Measurements from ENCODE around the gene PPP6R2. TPM values are rescaled to one million over a fixed set of nuclear protein-coding genes. Genes with fewer than 3 reads are reported as not detected.

PPP6R2 gene
- total and polyA plus RNA-seq, 2 donors (not counting 3 experiments of a cell fraction or from before 2014, with no cell fraction given) = 38.6 to 54.6 TPM

- peak overlapping the region; percentile 76 for H3K4me2 ChIP-seq (ENCODE audit: insufficient read depth, low read length)
- CTCF ChIA-PET = interaction anchor here (0.9 to 3.6 kb wide), 5 partner anchors 12 to 36 kb away, joined by 4 to 26 read pairs (median 14); no protein-coding TSS in a partner anchor
- no peaks in the 10 kb centered on the region for H3K27me3 ChIP-seq (ENCODE audit: control insufficient read depth in 2 of 2, insufficient read depth in 2 of 2, low read length in 2 of 2)
- BruUV-seq (replicated peaks) = TSS peak; percentile 90
- intact Hi-C loops (cut with micrococcal nuclease) (loop anchor here (1.0 to 5.0 kb wide), 3 partner anchors 13 to 36 kb away; partner anchors contain the start of genes MAPK11 and PPP6R2), dilution Hi-C loops (cut with MboI; ENCODE audit: extremely low pct_ligation_motif_present, low sequenced_read_pairs) (no loop called here)
- TF ChIP-seq EZH2 (IDR thresholded peaks at IDR 0.05; ENCODE audit: borderline replicate concordance, low read depth, low read length, severe bottlenecking) (no peak), POLR2AphosphoS5 (IDR thresholded peaks at IDR 0.05; ENCODE audit: insufficient read depth, low read depth, low read length) (peak; percentile 63), MYC (IDR thresholded peaks at IDR 0.05; ENCODE audit: low read depth, low read length) (no peak), MAX (IDR thresholded peaks at IDR 0.05; ENCODE audit: insufficient read depth, insufficient read length) (no peak), JUN (IDR thresholded peaks at IDR 0.05; ENCODE audit: borderline replicate concordance, insufficient read depth, insufficient read length, low read depth) (peak; percentile 20), CTCF (IDR thresholded peaks at IDR 0.05; ENCODE audit: extremely low read depth in 1 of 2, insufficient read depth in 1 of 2, low read depth in 1 of 2, low read length in 2 of 2) (no peak), FOS (IDR thresholded peaks at IDR 0.05; ENCODE audit: borderline replicate concordance, insufficient read depth, low read length) (no peak), POLR2A (IDR thresholded peaks at IDR 0.05; ENCODE audit: low read depth, low read length) (peak; percentile 53)
- H3K4me1 ChIP-seq (ENCODE audit: control insufficient read depth, extremely low read depth, insufficient read depth, low read length) = peaks cover 27% of the 10 kb centered on the region
- H2AFZ ChIP-seq (ENCODE audit: low read depth, low read length) = no peak overlapping the region
- POLR2A ChIA-PET = interaction anchor here (1.1 to 1.9 kb wide), 2 partner anchors 10 to 12 kb away, joined by 8 to 9 read pairs; no protein-coding TSS in a partner anchor
- H4K20me1 ChIP-seq (replicated peaks; ENCODE audit: control insufficient read depth, extremely low read depth, insufficient read depth, low read length) = no peaks in the 10 kb centered on the region
- H3K9me1 ChIP-seq (replicated peaks; ENCODE audit: control insufficient read depth, extremely low read depth, insufficient read depth, low read length) = no peaks in the 10 kb centered on the region
- peak overlapping the region; percentile 79 for H3K27ac ChIP-seq (ENCODE audit: insufficient read depth, low read depth, low read length)
- H3K4me3 ChIP-seq (replicated peaks in 1 of 3; ENCODE audit: insufficient read depth in 1 of 3, low read depth in 1 of 3, low read length in 3 of 3) = peak overlapping the region; percentile 50 to 95 (median 72)
- DNase-seq (ENCODE audit: low read depth, low spot score) = peak; percentile 83
- peaks cover 55% of the 10 kb centered on the region for H3K79me2 ChIP-seq (ENCODE audit: control insufficient read depth, insufficient read depth, low read length)
- H3K9me3 ChIP-seq (replicated peaks; ENCODE audit: control insufficient read depth, insufficient read depth, low read length) = no peaks in the 10 kb centered on the region
- H3K36me3 ChIP-seq (ENCODE audit: control insufficient read depth in 2 of 2, extremely low read depth in 1 of 2, insufficient read depth in 2 of 2, low read length in 2 of 2) = peaks cover 0 to 6% of the 10 kb centered on the region in 2 experiments
- FAIRE-seq = peak; percentile 95
- H3K9ac ChIP-seq (replicated peaks; ENCODE audit: extremely low read depth, insufficient read depth, low read length) = peak overlapping the region; percentile 82
Measured at GRCh38 chr22:50305923-50306566, 37.1 kb upstream of the PPP6R2 start.
